Loucy (cell line): Measurements from ENCODE around the gene PHACTR3.

Source experiments
- CTCF ChIP-seq: fragments of 200-600 bp; sonication (generic); conservative IDR thresholded peaks from 2 replicates; pipeline ENCODE4 v1.5.1; 2014; ENCODE audit warnings: mild to moderate bottlenecking, antibody characterized with exemption, low read length
- EZH2phosphoT487 ChIP-seq: fragments of 200-600 bp; IDR thresholded peaks from 2 replicates; pipeline ENCODE4 v1.6.1; 2018; ENCODE audit warnings: antibody characterized with exemption, mild to moderate bottlenecking, moderate library complexity, borderline replicate concordance

GRCh38 chr20:59580146-59580946 is 24.0 kb upstream of the PHACTR3 start:
- no peak for TF ChIP-seq CTCF
- TF ChIP-seq EZH2phosphoT487: no peak
